Ishikawa (cell line): ENCODE data around the gene DMRTC2.

Source experiments
- CEBPB ChIP-seq: IDR thresholded peaks from 2 replicates; pipeline ENCODE4 v1.6.1; 2012
- CREB1 ChIP-seq: IDR thresholded peaks from 2 replicates; pipeline ENCODE4 v1.6.1; 2012; ENCODE audit warnings: low read depth
- EGR1 ChIP-seq: IDR thresholded peaks from 2 replicates; pipeline ENCODE4 v1.6.1; 2012
- EP300 ChIP-seq: IDR thresholded peaks from 2 replicates; pipeline ENCODE4 v1.6.1; 2012; ENCODE audit warnings: borderline replicate concordance
- FOXM1 ChIP-seq: IDR thresholded peaks from 2 replicates; pipeline ENCODE4 v1.6.1; 2012; ENCODE audit warnings: low read depth, borderline replicate concordance
- MAX ChIP-seq: IDR thresholded peaks from 2 replicates; pipeline ENCODE4 v1.6.1; 2012
- NFIC ChIP-seq: IDR thresholded peaks from 2 replicates; pipeline ENCODE4 v1.6.1; 2012
- RAD21 ChIP-seq: IDR thresholded peaks from 2 replicates; pipeline ENCODE4 v1.6.1; 2012; ENCODE audit warnings: low read depth
- REST ChIP-seq: IDR thresholded peaks from 2 replicates; pipeline ENCODE4 v1.6.1; 2012; ENCODE audit warnings: low read depth, mild to moderate bottlenecking
- TAF1 ChIP-seq: IDR thresholded peaks from 2 replicates; pipeline ENCODE4 v1.6.1; 2012; ENCODE audit warnings: low read depth, mild to moderate bottlenecking
- TCF12 ChIP-seq: IDR thresholded peaks from 2 replicates; pipeline ENCODE4 v1.6.1; 2012; ENCODE audit warnings: low read depth
- TEAD4 ChIP-seq: IDR thresholded peaks from 2 replicates; pipeline ENCODE4 v1.6.1; 2012
- USF1 ChIP-seq: IDR thresholded peaks from 2 replicates; pipeline ENCODE4 v1.6.1; 2012
- YY1 ChIP-seq: IDR thresholded peaks from 2 replicates; pipeline ENCODE4 v1.6.1; 2012; ENCODE audit warnings: low read depth
- ZBTB7A ChIP-seq: IDR thresholded peaks from 2 replicates; pipeline ENCODE4 v1.6.1; 2012; ENCODE audit warnings: low read depth

Gene DMRTC2

GRCh38 chr19:41845001-41845050 is at the start of gene DMRTC2:
TSS of gene DMRTC2 (plus strand) at chr19:41845042. CDS start at chr19:41847429, 2,387 bp downstream.
- no peak for TF ChIP-seq TCF12
- TF ChIP-seq YY1: no peak
- TF ChIP-seq REST: no peak
- no peak for TF ChIP-seq CEBPB
- TF ChIP-seq FOXM1: no peak
- no peak for TF ChIP-seq MAX

GRCh38 chr19:41796362-41796761 is 48.5 kb upstream of the DMRTC2 start, which contains the start of gene CEACAM3:
TSS of gene CEACAM3 (plus strand) at chr19:41796587. CDS start at chr19:41796678, 91 bp downstream.
- TF ChIP-seq TCF12 (no peak), FOXM1 (no peak), MAX (no peak), ZBTB7A (no peak)

GRCh38 chr19:41796901-41797300 is 47.9 kb upstream of the DMRTC2 start:
- no peak for TF ChIP-seq EP300
- no peak for TF ChIP-seq TEAD4
- TF ChIP-seq NFIC: no peak
- TF ChIP-seq FOXM1: no peak
- TF ChIP-seq USF1: no peak
- TF ChIP-seq TCF12: no peak
- no peak for TF ChIP-seq RAD21
- TF ChIP-seq MAX: no peak
- TF ChIP-seq EGR1: no peak
- no peak for TF ChIP-seq TAF1
- TF ChIP-seq ZBTB7A: no peak
- TF ChIP-seq CREB1: no peak
- TF ChIP-seq YY1: no peak

GRCh38 chr19:41799444-41800000 is 45.3 kb upstream of the DMRTC2 start:
- TF ChIP-seq MAX (no peak), REST (no peak), ZBTB7A (no peak), NFIC (no peak), TAF1 (no peak), EP300 (no peak), TCF12 (no peak), EGR1 (no peak), FOXM1 (no peak), CEBPB (no peak), CREB1 (no peak), RAD21 (no peak), TEAD4 (no peak), USF1 (no peak)

GRCh38 chr19:41801031-41801430 is 43.8 kb upstream of the DMRTC2 start:
- TF ChIP-seq CREB1 (no peak), USF1 (no peak), MAX (no peak), TAF1 (no peak), TCF12 (no peak)

- no peak for TF ChIP-seq EGR1
- no peak for TF ChIP-seq CREB1
- TF ChIP-seq MAX: no peak
- no peak for TF ChIP-seq TEAD4
- no peak for TF ChIP-seq FOXM1
- TF ChIP-seq TAF1: no peak
These were observed 43.0 kb upstream of the DMRTC2 start for GRCh38 chr19:41801792-41802211.
